Measurements from ENCODE around the gene RBM33. TPM values are rescaled to one million over a fixed set of nuclear protein-coding genes. Genes with fewer than 3 reads are reported as not detected.

The RBM33 gene
- total and polyA plus RNA-seq, 4 donors, result 31.9 to 39.1 (median 35.2) TPM

DNA sequence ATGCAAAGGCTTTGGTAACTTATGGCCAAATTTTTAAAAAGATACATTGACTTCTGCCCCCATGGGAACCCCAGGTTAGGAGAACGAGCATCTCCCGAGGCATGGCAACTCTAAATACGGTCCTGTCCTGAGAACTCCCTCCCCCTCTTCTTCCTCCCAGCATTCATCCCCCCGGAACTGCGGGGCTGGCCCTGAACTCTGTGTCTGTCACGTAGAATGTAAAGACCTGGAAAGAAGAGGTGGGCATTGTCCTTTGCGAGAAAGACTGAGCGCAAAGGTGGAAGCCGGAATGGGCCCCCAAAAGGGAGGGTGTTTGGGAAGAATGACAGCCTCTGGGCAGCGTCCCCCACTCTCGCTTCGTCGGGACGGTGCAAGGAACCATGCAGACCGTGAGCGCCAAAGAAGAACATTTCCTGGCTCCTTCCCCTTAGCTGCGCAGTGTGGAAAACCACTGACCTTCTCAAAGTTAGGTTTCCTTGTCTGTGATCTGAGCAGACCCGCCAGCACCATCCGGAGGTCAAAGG is 146.8 kb downstream of the RBM33 start:
- Histone ChIP-seq H3K9me3 (ENCODE audit: control insufficient read depth, insufficient read depth, low read length) (no peaks in the 10 kb centered on the region), H3K27me3 (ENCODE audit: control insufficient read depth, insufficient read depth, low read length) (peaks cover 14% of the 10 kb centered on the region), H3K27ac (ENCODE audit: low read depth, low read length) (no peak overlapping the region), H3K4me1 (ENCODE audit: control insufficient read depth, insufficient read depth, low read length) (peaks cover 7% of the 10 kb centered on the region), H3K36me3 (ENCODE audit: control insufficient read depth, insufficient read depth, low read length) (peaks cover 8% of the 10 kb centered on the region), H3K4me3 (ENCODE audit: low read depth, low read length) (no peak overlapping the region)
- 75% methylated on average over 16 of the region's 19 CpGs for WGBS (ENCODE audit: insufficient coverage)
- no peak for DNase-seq (ENCODE audit: low read depth in 4 of 6, low spot score in 6 of 6)

DNA sequence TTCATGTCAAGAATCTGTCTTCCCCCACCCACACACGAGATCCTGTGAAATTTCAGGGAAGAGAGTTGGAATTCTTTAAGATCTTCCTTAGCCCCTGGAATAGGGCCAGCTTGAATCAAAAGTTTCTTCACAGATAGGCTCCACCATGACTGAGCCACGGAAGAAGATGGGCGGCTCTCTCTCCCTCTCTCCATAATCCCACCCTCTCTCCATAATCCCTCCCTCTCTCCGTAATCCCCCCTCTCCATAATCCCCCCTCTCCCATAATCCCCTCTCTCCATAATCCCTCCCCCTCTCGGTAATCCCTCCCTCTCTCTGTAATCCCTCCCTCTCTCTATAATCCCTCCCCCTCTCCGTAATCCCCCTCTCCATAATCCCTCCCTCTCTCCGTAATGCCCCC is 147.4 kb downstream of the RBM33 start:
- peaks cover 18% of the 10 kb centered on the region for H3K27me3 ChIP-seq (ENCODE audit: control insufficient read depth, insufficient read depth, low read length)
- peaks cover 12% of the 10 kb centered on the region for H3K4me1 ChIP-seq (ENCODE audit: control insufficient read depth, insufficient read depth, low read length)
- no peak for DNase-seq (ENCODE audit: low read depth in 4 of 6, low spot score in 6 of 6)
- no peaks in the 10 kb centered on the region for H3K9me3 ChIP-seq (ENCODE audit: control insufficient read depth, insufficient read depth, low read length)
- no peak overlapping the region for H3K27ac ChIP-seq (ENCODE audit: low read depth, low read length)
- peaks cover 8% of the 10 kb centered on the region for H3K36me3 ChIP-seq (ENCODE audit: control insufficient read depth, insufficient read depth, low read length)
- WGBS (ENCODE audit: insufficient coverage), result 94% methylated on average over 3 of the region's 7 CpGs
- H3K4me3 ChIP-seq (ENCODE audit: low read depth, low read length), result no peak overlapping the region

- H3K27ac ChIP-seq (ENCODE audit: low read depth, low read length), result no peak overlapping the region
- WGBS (ENCODE audit: insufficient coverage), result 94% methylated on average over 9 of the region's 14 CpGs
- H3K4me1 ChIP-seq (ENCODE audit: control insufficient read depth, insufficient read depth, low read length), result peaks cover 16% of the 10 kb centered on the region
- no peak overlapping the region for H3K4me3 ChIP-seq (ENCODE audit: low read depth, low read length)
- peaks cover 19% of the 10 kb centered on the region for H3K27me3 ChIP-seq (ENCODE audit: control insufficient read depth, insufficient read depth, low read length)
- H3K9me3 ChIP-seq (ENCODE audit: control insufficient read depth, insufficient read depth, low read length), result no peaks in the 10 kb centered on the region
- no peak for DNase-seq (ENCODE audit: low read depth in 4 of 6, low spot score in 6 of 6)
- peaks cover 8% of the 10 kb centered on the region for H3K36me3 ChIP-seq (ENCODE audit: control insufficient read depth, insufficient read depth, low read length)
Measured at GRCh38 chr7:155792315-155792960, 148.0 kb downstream of the RBM33 start.

GRCh38 chr7:155792999-155793560 is 148.6 kb downstream of the RBM33 start:
- peaks cover 13% of the 10 kb centered on the region for H3K4me1 ChIP-seq (ENCODE audit: control insufficient read depth, insufficient read depth, low read length)
- DNase-seq (ENCODE audit: low read depth in 4 of 6, low spot score in 6 of 6), result no peak
- H3K27ac ChIP-seq (ENCODE audit: low read depth, low read length), result no peak overlapping the region
- no peaks in the 10 kb centered on the region for H3K9me3 ChIP-seq (ENCODE audit: control insufficient read depth, insufficient read depth, low read length)
- WGBS (ENCODE audit: insufficient coverage), result 93% methylated on average over 11 of the region's 11 CpGs
- H3K4me3 ChIP-seq (ENCODE audit: low read depth, low read length), result no peak overlapping the region
- peaks cover 22% of the 10 kb centered on the region for H3K27me3 ChIP-seq (ENCODE audit: control insufficient read depth, insufficient read depth, low read length)
- H3K36me3 ChIP-seq (ENCODE audit: control insufficient read depth, insufficient read depth, low read length), result peaks cover 10% of the 10 kb centered on the region

DNA sequence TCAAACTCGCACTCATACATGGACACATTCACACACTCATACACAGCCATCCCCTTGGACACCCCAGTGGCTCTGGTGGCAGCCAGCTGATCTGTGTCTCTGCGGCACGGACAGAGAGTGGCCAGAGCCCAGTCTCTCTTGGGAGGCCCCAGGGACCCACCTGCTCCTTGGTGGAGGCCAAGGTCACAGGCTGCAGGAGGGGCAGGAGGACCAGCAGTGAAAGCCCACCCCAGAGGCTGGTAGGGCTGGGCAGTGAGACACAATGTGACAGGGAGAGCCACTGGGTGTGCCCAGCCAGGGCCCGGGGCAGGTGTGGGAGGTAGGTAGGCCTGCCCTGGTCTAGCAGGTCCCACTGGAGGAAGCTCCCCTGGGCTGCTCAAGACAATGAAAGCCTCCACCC is 149.3 kb downstream of the RBM33 start:
- Histone ChIP-seq H3K9me3 (ENCODE audit: control insufficient read depth, insufficient read depth, low read length) (no peaks in the 10 kb centered on the region), H3K36me3 (ENCODE audit: control insufficient read depth, insufficient read depth, low read length) (peaks cover 7% of the 10 kb centered on the region), H3K4me1 (ENCODE audit: control insufficient read depth, insufficient read depth, low read length) (peaks cover 13% of the 10 kb centered on the region), H3K4me3 (ENCODE audit: low read depth, low read length) (no peak overlapping the region), H3K27ac (ENCODE audit: low read depth, low read length) (no peak overlapping the region), H3K27me3 (ENCODE audit: control insufficient read depth, insufficient read depth, low read length) (peaks cover 25% of the 10 kb centered on the region)
- DNase-seq (ENCODE audit: low read depth in 4 of 6, low spot score in 6 of 6), result no peak
- WGBS (ENCODE audit: insufficient coverage), result 83% methylated on average over 4 of the region's 4 CpGs

GRCh38 chr7:155794196-155794595 is 149.7 kb downstream of the RBM33 start:
- no peak overlapping the region for H3K27ac ChIP-seq (ENCODE audit: low read depth, low read length)
- peaks cover 3% of the 10 kb centered on the region for H3K36me3 ChIP-seq (ENCODE audit: control insufficient read depth, insufficient read depth, low read length)
- H3K4me3 ChIP-seq (ENCODE audit: low read depth, low read length), result no peak overlapping the region
- peaks cover 30% of the 10 kb centered on the region for H3K27me3 ChIP-seq (ENCODE audit: control insufficient read depth, insufficient read depth, low read length)
- no peak for DNase-seq (ENCODE audit: low read depth in 4 of 6, low spot score in 6 of 6)
- peaks cover 13% of the 10 kb centered on the region for H3K4me1 ChIP-seq (ENCODE audit: control insufficient read depth, insufficient read depth, low read length)
- 91% methylated on average over 6 of the region's 9 CpGs for WGBS (ENCODE audit: insufficient coverage)
- H3K9me3 ChIP-seq (ENCODE audit: control insufficient read depth, insufficient read depth, low read length), result no peaks in the 10 kb centered on the region

GRCh38 chr7:155795401-155795800 is 150.9 kb downstream of the RBM33 start:
- H3K27ac ChIP-seq (ENCODE audit: low read depth, low read length), result no peak overlapping the region
- WGBS (ENCODE audit: insufficient coverage), result 97% methylated on average over 7 of the region's 7 CpGs
- no peak overlapping the region for H3K4me3 ChIP-seq (ENCODE audit: low read depth, low read length)
- peaks cover 17% of the 10 kb centered on the region for H3K4me1 ChIP-seq (ENCODE audit: control insufficient read depth, insufficient read depth, low read length)
- peaks cover 3% of the 10 kb centered on the region for H3K36me3 ChIP-seq (ENCODE audit: control insufficient read depth, insufficient read depth, low read length)
- peaks cover 42% of the 10 kb centered on the region for H3K27me3 ChIP-seq (ENCODE audit: control insufficient read depth, insufficient read depth, low read length)
- no peaks in the 10 kb centered on the region for H3K9me3 ChIP-seq (ENCODE audit: control insufficient read depth, insufficient read depth, low read length)
- no peak for DNase-seq (ENCODE audit: low read depth in 4 of 6, low spot score in 6 of 6)

GRCh38 chr7:155795951-155796350 is 151.5 kb downstream of the RBM33 start:
- Histone ChIP-seq H3K4me3 (ENCODE audit: low read depth, low read length) (no peak overlapping the region), H3K27ac (ENCODE audit: low read depth, low read length) (no peak overlapping the region), H3K27me3 (ENCODE audit: control insufficient read depth, insufficient read depth, low read length) (peaks cover 48% of the 10 kb centered on the region), H3K9me3 (ENCODE audit: control insufficient read depth, insufficient read depth, low read length) (no peaks in the 10 kb centered on the region), H3K4me1 (ENCODE audit: control insufficient read depth, insufficient read depth, low read length) (peaks cover 17% of the 10 kb centered on the region), H3K36me3 (ENCODE audit: control insufficient read depth, insufficient read depth, low read length) (peaks cover 3% of the 10 kb centered on the region)
- no peak for DNase-seq (ENCODE audit: low read depth in 4 of 6, low spot score in 6 of 6)
- 74% methylated on average over 8 of the region's 8 CpGs for WGBS (ENCODE audit: insufficient coverage)

- Histone ChIP-seq H3K27ac (ENCODE audit: low read depth, low read length) (no peak overlapping the region), H3K27me3 (ENCODE audit: control insufficient read depth, insufficient read depth, low read length) (peaks cover 54% of the 10 kb centered on the region), H3K9me3 (ENCODE audit: control insufficient read depth, insufficient read depth, low read length) (no peaks in the 10 kb centered on the region), H3K4me1 (ENCODE audit: control insufficient read depth, insufficient read depth, low read length) (peaks cover 17% of the 10 kb centered on the region), H3K4me3 (ENCODE audit: low read depth, low read length) (no peak overlapping the region), H3K36me3 (ENCODE audit: control insufficient read depth, insufficient read depth, low read length) (peaks cover 3% of the 10 kb centered on the region)
- WGBS (ENCODE audit: insufficient coverage), result 26% methylated on average over 56 of the region's 60 CpGs
- peak in 1 of 6 donors; percentile 46 for DNase-seq (ENCODE audit: low read depth in 4 of 6, low spot score in 6 of 6)
Measured at GRCh38 chr7:155796381-155797261, 152.2 kb downstream of the RBM33 start.
